ENCODE data around the gene SYT5. TPM values are rescaled to one million over a fixed set of nuclear protein-coding genes. Genes with fewer than 3 reads are reported as not detected.

SYT5 gene
- total RNA-seq, 4 donors from 2014 or later: 0.48 to 9.6 (median 0.96) TPM; not detected in 1

- peak; percentile 93 for DNase-seq
- peak within 1 kb of the TSS; percentile 14 to 50 (median 28) for H3K4me3 ChIP-seq
- WGBS, 2 donors (ENCODE audit: low coverage in 1 of 2): 2 to 3% methylated on average over 9 to 33 of the region's 33 CpGs
- H3K27me3 ChIP-seq: peaks cover 85% of the 10 kb centered on the region
- in situ Hi-C loops (cut with MboI; ENCODE audit: low pct_ligation_motif_present in 1 of 4, low pct_unique_long_range_greater_than_20kb in 1 of 4, low sequenced_read_pairs in 3 of 4): no loop called here
- peaks cover 0 to 11% (median 3%) of the 10 kb centered on the region in 4 donors for H3K4me1 ChIP-seq
- H3K9me3 ChIP-seq: no peaks in the 10 kb centered on the region
- H3K36me3 ChIP-seq: no peaks in the 10 kb centered on the region
- intact Hi-C loops (cut with DNase I; ENCODE audit: low total_unique reads): no loop called here
- peak within 1 kb of the TSS in 2 of 4 donors; percentile 8 to 10 for H3K27ac ChIP-seq
- no peak for TF ChIP-seq POLR2AphosphoS5 (IDR thresholded peaks at IDR 0.05)
- peak in 1 of 5 experiments; percentile 31 for TF ChIP-seq CTCF (IDR thresholded peaks at IDR 0.05)
- no peak for TF ChIP-seq EP300 (IDR thresholded peaks at IDR 0.05; ENCODE audit: low read depth)
- no peak for TF ChIP-seq POLR2A (IDR thresholded peaks at IDR 0.05)
Measured at GRCh38 chr19:55166530-55167268, 13.4 kb downstream of the SYT5 start, which contains the start of gene DNAAF3. DNAAF3 (minus strand) TSS chr19:55166613; CDS start chr19:55166413, 200 bp downstream.

GRCh38 chr19:55165952-55166529, 14.0 kb downstream of the SYT5 start:
- peak; percentile 68 for DNase-seq
- Histone ChIP-seq H3K4me1 (peaks cover 0 to 11% (median 3%) of the 10 kb centered on the region in 4 donors), H3K9me3 (no peaks in the 10 kb centered on the region), H3K27ac (peak overlapping the region in 2 of 4 donors; percentile 8 to 10), H3K36me3 (no peaks in the 10 kb centered on the region), H3K4me3 (peak overlapping the region; percentile 14 to 50 (median 28)), H3K27me3 (peaks cover 85% of the 10 kb centered on the region)
- 4% methylated on average over 30 of the region's 34 CpGs; no CpG with 5 or more reads in 1 of the 2 donors for WGBS, 2 donors (ENCODE audit: low coverage in 1 of 2)
- intact Hi-C loops (cut with DNase I; ENCODE audit: low total_unique reads) (no loop called here), in situ Hi-C loops (cut with MboI; ENCODE audit: low pct_ligation_motif_present in 1 of 4, low pct_unique_long_range_greater_than_20kb in 1 of 4, low sequenced_read_pairs in 3 of 4) (no loop called here)
- TF ChIP-seq EP300 (IDR thresholded peaks at IDR 0.05; ENCODE audit: low read depth) (no peak), CTCF (IDR thresholded peaks at IDR 0.05) (peak in 3 of 5 experiments; percentile 25 to 44 (median 32))

GRCh38 chr19:55161571-55162322, 18.3 kb downstream of the SYT5 start:
- no peak overlapping the region for H3K4me3 ChIP-seq
- TF ChIP-seq EP300 (IDR thresholded peaks at IDR 0.05; ENCODE audit: low read depth) (no peak), POLR2AphosphoS5 (IDR thresholded peaks at IDR 0.05) (no peak), CTCF (IDR thresholded peaks at IDR 0.05) (no peak), POLR2A (IDR thresholded peaks at IDR 0.05) (no peak)
- 42% methylated on average over 59 of the region's 61 CpGs; no CpG with 5 or more reads in 1 of the 2 donors for WGBS, 2 donors (ENCODE audit: low coverage in 1 of 2)
- no peak for DNase-seq
- peaks cover 86% of the 10 kb centered on the region for H3K27me3 ChIP-seq
- in situ Hi-C loops (cut with MboI; ENCODE audit: low pct_ligation_motif_present in 1 of 4, low pct_unique_long_range_greater_than_20kb in 1 of 4, low sequenced_read_pairs in 3 of 4) (no loop called here), intact Hi-C loops (cut with DNase I; ENCODE audit: low total_unique reads) (no loop called here)
- H3K9me3 ChIP-seq: no peaks in the 10 kb centered on the region
- peaks cover 0 to 8% (median 3%) of the 10 kb centered on the region in 4 donors for H3K4me1 ChIP-seq
- H3K36me3 ChIP-seq: no peaks in the 10 kb centered on the region
- H3K27ac ChIP-seq: no peak overlapping the region

- H3K27ac ChIP-seq: no peak overlapping the region
- H3K4me1 ChIP-seq: peaks cover 0 to 15% (median 4%) of the 10 kb centered on the region in 4 donors
- peaks cover 90% of the 10 kb centered on the region for H3K27me3 ChIP-seq
- no peaks in the 10 kb centered on the region for H3K36me3 ChIP-seq
- TF ChIP-seq CTCF (IDR thresholded peaks at IDR 0.05) (no peak), EP300 (IDR thresholded peaks at IDR 0.05; ENCODE audit: low read depth) (no peak), POLR2A (IDR thresholded peaks at IDR 0.05) (no peak), POLR2AphosphoS5 (IDR thresholded peaks at IDR 0.05) (no peak)
- no peaks in the 10 kb centered on the region for H3K9me3 ChIP-seq
- no peak for DNase-seq
- WGBS, 2 donors (ENCODE audit: low coverage in 1 of 2): 53% methylated on average over 22 of the region's 32 CpGs; no CpG with 5 or more reads in 1 of the 2 donors
- H3K4me3 ChIP-seq: no peak overlapping the region
- in situ Hi-C loops (cut with MboI; ENCODE audit: low pct_ligation_motif_present in 1 of 4, low pct_unique_long_range_greater_than_20kb in 1 of 4, low sequenced_read_pairs in 3 of 4) (no loop called here), intact Hi-C loops (cut with DNase I; ENCODE audit: low total_unique reads) (no loop called here)
Measured at GRCh38 chr19:55160986-55161365, 19.1 kb downstream of the SYT5 start.

All from transverse colon (tissue), 4 donors.